Right atrium auricular region (tissue), 2 donors: ENCODE results near the gene GAGE12E. TPM values are rescaled to one million over a fixed set of nuclear protein-coding genes. Genes with fewer than 3 reads are reported as not detected.

Source experiments
- total RNA-seq, 2 donors: library from RNA; depleted of rRNA; stranded (reverse); fragments of >200 nt; gene quantifications; one replicate each; pipeline ENCODE4 v1.1.0, GENCODE V29; 2016

The GAGE12E gene
- total RNA-seq, 2 donors from 2014 or later: not detected

Other genes starting within 250 kb of the GAGE12E start
- not detected for gene GAGE10, start 247.6 kb upstream of the GAGE12E start, total RNA-seq
- gene GAGE12J, start 229.3 kb upstream of the GAGE12E start, total RNA-seq: not detected
- gene GAGE13, start 219.7 kb upstream of the GAGE12E start, total RNA-seq: not detected
- gene GAGE12C, start 19.1 kb upstream of the GAGE12E start, total RNA-seq: not detected
- gene GAGE12D, start 9.6 kb upstream of the GAGE12E start, total RNA-seq: not detected
- not detected for gene GAGE12F, start 9.6 kb downstream of the GAGE12E start, total RNA-seq
- gene GAGE12G, start 19.1 kb downstream of the GAGE12E start, total RNA-seq: not detected
- not detected for gene GAGE12H, start 28.7 kb downstream of the GAGE12E start, total RNA-seq
- gene GAGE2A, start 38.2 kb downstream of the GAGE12E start, total RNA-seq: not detected
- gene GAGE1, start 47.7 kb downstream of the GAGE12E start, total RNA-seq: not detected
- not detected for gene PAGE1, start 144.7 kb downstream of the GAGE12E start, total RNA-seq